Prostate gland (tissue), 2 donors: ENCODE results near the gene DISP3.

Experiments
- POLR2A ChIP-seq: fragments of 450-650 bp; IDR thresholded peaks from one replicate; pipeline ENCODE4 v1.6.1; 2016; ENCODE audit warnings: antibody characterized with exemption, mild to moderate bottlenecking
- POLR2AphosphoS5 ChIP-seq: sonication (generic); formaldehyde crosslinking; IDR thresholded peaks from one replicate; pipeline ENCODE4 v1.6.1; 2017; ENCODE audit warnings: antibody characterized with exemption
- TF ChIP-seq, protein P1 (sequence below), 4 experiments: fragments of 200-600 bp in 2 of 4; fragments of 450-650 bp in 2 of 4; sonication (generic) in 2 of 4; IDR thresholded peaks; 1 replicate in 3 of 4; 2 replicates in 1 of 4; pipeline ENCODE4 v1.5.1; 2016 to 2019; ENCODE audit warnings: antibody characterized with exemption in 4 of 4, mild to moderate bottlenecking in 2 of 4, moderate library complexity in 2 of 4

DNA sequence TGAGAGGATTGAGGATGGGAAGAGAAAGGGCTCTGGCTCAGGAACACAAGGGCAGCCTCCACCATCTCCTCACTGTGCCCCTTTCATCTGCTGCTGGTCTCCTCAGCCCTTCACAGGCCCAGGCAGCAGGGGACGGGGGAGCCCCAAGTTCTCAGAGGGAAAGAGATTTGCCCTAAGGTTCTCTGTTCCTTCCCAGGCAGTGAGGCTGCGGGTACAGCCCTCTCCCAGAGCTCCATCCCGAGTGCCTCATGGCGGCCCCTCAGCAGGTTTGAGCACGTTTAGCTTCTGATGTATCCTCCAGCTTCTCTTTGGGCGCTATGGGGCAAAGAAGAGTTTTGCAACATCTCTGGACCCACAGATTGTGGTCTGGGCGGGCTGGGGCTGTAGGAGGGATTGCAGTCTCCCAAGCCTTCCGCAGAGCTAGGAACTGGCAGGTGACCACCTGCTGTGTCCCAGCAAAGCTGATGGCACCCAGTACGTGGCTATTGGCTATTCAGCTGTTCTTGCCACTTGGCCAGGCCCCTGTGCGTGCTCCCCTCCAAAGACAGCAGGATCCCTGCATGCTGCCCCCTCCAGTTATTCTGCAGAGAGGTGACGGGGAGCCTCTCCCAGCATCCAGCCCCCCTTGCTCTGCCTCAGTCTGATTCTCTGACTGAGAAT is 10.1 kb downstream of the DISP3 start:
- TF ChIP-seq POLR2AphosphoS5 (no peak), POLR2A (no peak)
- TF ChIP-seq, protein P1, sequence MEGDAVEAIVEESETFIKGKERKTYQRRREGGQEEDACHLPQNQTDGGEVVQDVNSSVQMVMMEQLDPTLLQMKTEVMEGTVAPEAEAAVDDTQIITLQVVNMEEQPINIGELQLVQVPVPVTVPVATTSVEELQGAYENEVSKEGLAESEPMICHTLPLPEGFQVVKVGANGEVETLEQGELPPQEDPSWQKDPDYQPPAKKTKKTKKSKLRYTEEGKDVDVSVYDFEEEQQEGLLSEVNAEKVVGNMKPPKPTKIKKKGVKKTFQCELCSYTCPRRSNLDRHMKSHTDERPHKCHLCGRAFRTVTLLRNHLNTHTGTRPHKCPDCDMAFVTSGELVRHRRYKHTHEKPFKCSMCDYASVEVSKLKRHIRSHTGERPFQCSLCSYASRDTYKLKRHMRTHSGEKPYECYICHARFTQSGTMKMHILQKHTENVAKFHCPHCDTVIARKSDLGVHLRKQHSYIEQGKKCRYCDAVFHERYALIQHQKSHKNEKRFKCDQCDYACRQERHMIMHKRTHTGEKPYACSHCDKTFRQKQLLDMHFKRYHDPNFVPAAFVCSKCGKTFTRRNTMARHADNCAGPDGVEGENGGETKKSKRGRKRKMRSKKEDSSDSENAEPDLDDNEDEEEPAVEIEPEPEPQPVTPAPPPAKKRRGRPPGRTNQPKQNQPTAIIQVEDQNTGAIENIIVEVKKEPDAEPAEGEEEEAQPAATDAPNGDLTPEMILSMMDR (IDR thresholded peaks at IDR 0.05): no peak
